HEK293 (cell line): ENCODE data around the gene NLRP6.

Experiments
- ATF2 ChIP-seq: fragments of 450-650 bp; formaldehyde crosslinking; IDR thresholded peaks from 2 replicates; pipeline ENCODE4 v1.5.1; 2016; ENCODE audit warnings: missing biosample characterization, missing genetic modification characterization, low read depth
- KLF10 ChIP-seq: fragments of 450-650 bp; IDR thresholded peaks from 2 replicates; pipeline ENCODE4 v1.5.1; 2018; ENCODE audit warnings: missing biosample characterization, mild to moderate bottlenecking, missing genetic modification characterization
- MZF1 ChIP-seq: fragments of 450-650 bp; formaldehyde crosslinking; IDR thresholded peaks from 2 replicates; pipeline ENCODE4 v1.5.1; 2017; ENCODE audit warnings: missing biosample characterization, missing genetic modification characterization, borderline replicate concordance
- REST ChIP-seq: fragments of 450-650 bp; formaldehyde crosslinking; IDR thresholded peaks from 2 replicates; pipeline ENCODE4 v1.5.1; 2016; ENCODE audit warnings: missing biosample characterization, missing genetic modification characterization
- WT1 ChIP-seq: fragments of 450-650 bp; formaldehyde crosslinking; IDR thresholded peaks from 2 replicates; pipeline ENCODE4 v1.5.1; 2016; ENCODE audit warnings: missing biosample characterization, missing genetic modification characterization
- YY1 ChIP-seq: fragments of 450-650 bp; formaldehyde crosslinking; IDR thresholded peaks from 2 replicates; pipeline ENCODE4 v1.5.1; 2018; ENCODE audit warnings: missing biosample characterization, missing genetic modification characterization
- ZNF133 ChIP-seq: fragments of 450-650 bp; formaldehyde crosslinking; IDR thresholded peaks from 2 replicates; pipeline ENCODE4 v1.5.1; 2016; ENCODE audit warnings: missing biosample characterization, missing genetic modification characterization
- ZNF311 ChIP-seq: fragments of 450-650 bp; formaldehyde crosslinking; IDR thresholded peaks from 2 replicates; pipeline ENCODE4 v1.5.1; 2017; ENCODE audit warnings: missing biosample characterization, missing genetic modification characterization, borderline replicate concordance
- ZNF529 ChIP-seq: fragments of 450-650 bp; formaldehyde crosslinking; IDR thresholded peaks from 2 replicates; pipeline ENCODE4 v1.5.1; 2017; ENCODE audit warnings: missing genetic modification characterization, missing biosample characterization; ENCODE audit not compliant: insufficient replicate concordance
- ZNF548 ChIP-seq: fragments of 450-650 bp; formaldehyde crosslinking; IDR thresholded peaks from 2 replicates; pipeline ENCODE4 v1.5.1; 2016; ENCODE audit warnings: missing biosample characterization, missing genetic modification characterization
- ZNF639 ChIP-seq: fragments of 450-650 bp; formaldehyde crosslinking; IDR thresholded peaks from 2 replicates; pipeline ENCODE4 v1.5.1; 2016; ENCODE audit warnings: missing biosample characterization, missing genetic modification characterization
- TF ChIP-seq, protein P1 (sequence below): sonication (generic); formaldehyde crosslinking; IDR thresholded peaks from 2 replicates; pipeline ENCODE4 v1.8.1; 2022; ENCODE audit warnings: mild to moderate bottlenecking, moderate library complexity, missing genetic modification reagents
- TF ChIP-seq, protein P2 (sequence below): fragments of 450-650 bp; formaldehyde crosslinking; IDR thresholded peaks from 2 replicates; pipeline ENCODE4 v1.5.1; 2016; ENCODE audit warnings: missing biosample characterization, missing genetic modification characterization
- TF ChIP-seq, protein P3 (sequence below): fragments of 450-650 bp; IDR thresholded peaks from 2 replicates; pipeline ENCODE4 v1.5.1; 2018; ENCODE audit warnings: missing biosample characterization, mild to moderate bottlenecking, missing genetic modification characterization

DNA sequence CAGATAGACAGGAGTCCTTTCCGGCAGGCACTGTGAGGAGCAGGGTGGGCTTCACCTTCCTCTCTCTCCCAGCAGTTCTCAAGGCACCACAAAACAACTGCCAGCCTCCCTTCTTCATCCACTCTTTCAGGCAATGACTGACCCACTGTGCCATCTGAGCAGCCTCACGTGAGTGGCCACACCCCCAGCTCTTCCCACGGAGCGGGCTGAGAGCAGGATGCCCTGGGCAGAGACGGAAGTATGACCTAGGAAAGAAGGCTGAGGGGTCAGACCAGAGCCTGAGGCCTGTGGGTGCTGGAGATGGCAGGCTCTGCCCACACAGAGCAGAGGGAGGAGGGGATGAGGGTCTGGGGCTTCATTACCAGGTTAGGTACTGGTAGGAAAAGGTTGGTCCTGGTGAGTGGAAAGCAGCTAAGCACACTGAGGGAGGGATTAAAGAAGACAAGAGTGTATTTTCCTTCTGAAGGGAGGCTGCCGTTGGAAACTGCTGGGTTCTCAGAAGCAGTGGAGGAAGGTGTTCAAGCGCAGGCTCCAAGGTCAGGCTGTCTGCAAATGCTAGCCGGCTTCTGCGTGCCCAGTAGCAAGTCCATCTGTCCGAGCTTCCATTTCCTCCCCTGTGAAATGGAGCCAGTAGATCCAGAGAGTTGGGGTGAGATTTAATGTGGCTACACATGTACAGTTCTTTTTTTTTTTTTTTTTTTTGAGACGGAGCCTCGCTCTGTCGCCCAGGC lies 4.6 kb downstream of the NLRP6 start:
- TF ChIP-seq ZNF311 (tag by site-specific recombination) (no peak), MZF1 (tag by site-specific recombination) (no peak), YY1 (no peak), REST (no peak), ZNF639 (no peak), ZNF548 (no peak), ZNF529 (tag by site-specific recombination) (no peak), ATF2 (tag by site-specific recombination) (no peak), KLF10 (tag by site-specific recombination) (no peak), WT1 (tag by site-specific recombination) (no peak), ZNF133 (tag by site-specific recombination) (no peak)
- TF ChIP-seq, protein P1, sequence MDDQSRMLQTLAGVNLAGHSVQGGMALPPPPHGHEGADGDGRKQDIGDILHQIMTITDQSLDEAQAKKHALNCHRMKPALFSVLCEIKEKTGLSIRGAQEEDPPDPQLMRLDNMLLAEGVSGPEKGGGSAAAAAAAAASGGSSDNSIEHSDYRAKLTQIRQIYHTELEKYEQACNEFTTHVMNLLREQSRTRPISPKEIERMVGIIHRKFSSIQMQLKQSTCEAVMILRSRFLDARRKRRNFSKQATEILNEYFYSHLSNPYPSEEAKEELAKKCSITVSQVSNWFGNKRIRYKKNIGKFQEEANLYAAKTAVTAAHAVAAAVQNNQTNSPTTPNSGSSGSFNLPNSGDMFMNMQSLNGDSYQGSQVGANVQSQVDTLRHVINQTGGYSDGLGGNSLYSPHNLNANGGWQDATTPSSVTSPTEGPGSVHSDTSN (CRISPR knock-in tag), result no peak
- TF ChIP-seq, protein P2, sequence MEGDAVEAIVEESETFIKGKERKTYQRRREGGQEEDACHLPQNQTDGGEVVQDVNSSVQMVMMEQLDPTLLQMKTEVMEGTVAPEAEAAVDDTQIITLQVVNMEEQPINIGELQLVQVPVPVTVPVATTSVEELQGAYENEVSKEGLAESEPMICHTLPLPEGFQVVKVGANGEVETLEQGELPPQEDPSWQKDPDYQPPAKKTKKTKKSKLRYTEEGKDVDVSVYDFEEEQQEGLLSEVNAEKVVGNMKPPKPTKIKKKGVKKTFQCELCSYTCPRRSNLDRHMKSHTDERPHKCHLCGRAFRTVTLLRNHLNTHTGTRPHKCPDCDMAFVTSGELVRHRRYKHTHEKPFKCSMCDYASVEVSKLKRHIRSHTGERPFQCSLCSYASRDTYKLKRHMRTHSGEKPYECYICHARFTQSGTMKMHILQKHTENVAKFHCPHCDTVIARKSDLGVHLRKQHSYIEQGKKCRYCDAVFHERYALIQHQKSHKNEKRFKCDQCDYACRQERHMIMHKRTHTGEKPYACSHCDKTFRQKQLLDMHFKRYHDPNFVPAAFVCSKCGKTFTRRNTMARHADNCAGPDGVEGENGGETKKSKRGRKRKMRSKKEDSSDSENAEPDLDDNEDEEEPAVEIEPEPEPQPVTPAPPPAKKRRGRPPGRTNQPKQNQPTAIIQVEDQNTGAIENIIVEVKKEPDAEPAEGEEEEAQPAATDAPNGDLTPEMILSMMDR (tag by site-specific recombination), result no peak
- TF ChIP-seq, protein P3, sequence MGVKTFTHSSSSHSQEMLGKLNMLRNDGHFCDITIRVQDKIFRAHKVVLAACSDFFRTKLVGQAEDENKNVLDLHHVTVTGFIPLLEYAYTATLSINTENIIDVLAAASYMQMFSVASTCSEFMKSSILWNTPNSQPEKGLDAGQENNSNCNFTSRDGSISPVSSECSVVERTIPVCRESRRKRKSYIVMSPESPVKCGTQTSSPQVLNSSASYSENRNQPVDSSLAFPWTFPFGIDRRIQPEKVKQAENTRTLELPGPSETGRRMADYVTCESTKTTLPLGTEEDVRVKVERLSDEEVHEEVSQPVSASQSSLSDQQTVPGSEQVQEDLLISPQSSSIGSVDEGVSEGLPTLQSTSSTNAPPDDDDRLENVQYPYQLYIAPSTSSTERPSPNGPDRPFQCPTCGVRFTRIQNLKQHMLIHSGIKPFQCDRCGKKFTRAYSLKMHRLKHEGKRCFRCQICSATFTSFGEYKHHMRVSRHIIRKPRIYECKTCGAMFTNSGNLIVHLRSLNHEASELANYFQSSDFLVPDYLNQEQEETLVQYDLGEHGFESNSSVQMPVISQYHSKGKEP (tag by site-specific recombination), result no peak
